NCI-H82 treated with DMSO at 0.1 percent for 48 hours (cell line): ENCODE data around the gene CDRT15.
"Not testable (repeated sequence)": the region's sequence is repeated elsewhere in the genome, so short reads cannot be mapped to it uniquely, and the experiment has no call there.

Experiments used
- DNase-seq: peaks from one replicate; lab custom pipeline; 2025; ENCODE audit not compliant: unreplicated experiment; lab: John Stamatoyannopoulos, UW

CDRT15 gene

DNA sequence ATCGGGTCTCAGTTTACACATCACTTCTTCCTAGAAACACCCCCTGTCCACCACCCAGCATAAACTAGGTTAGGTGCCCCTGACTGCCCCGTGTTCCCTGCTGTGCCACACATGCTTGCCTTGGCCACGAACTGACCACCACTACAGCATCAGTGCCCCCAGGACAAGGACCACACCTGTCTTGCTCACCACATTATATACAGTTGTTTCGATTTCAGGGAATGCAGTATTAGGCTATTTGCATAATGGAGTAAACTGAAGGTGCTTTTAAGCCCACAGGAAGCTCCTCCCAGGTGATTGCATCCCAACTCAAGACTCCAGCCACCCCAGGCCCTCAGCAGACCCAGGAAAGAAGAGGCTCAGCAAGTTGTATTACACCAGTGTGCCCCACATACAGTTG lies 50.2 kb downstream of the CDRT15 start:
- not testable (repeated sequence) for DNase-seq
